Uterus (tissue), 4 donors: ENCODE data around the gene MET. TPM values are rescaled to one million over a fixed set of nuclear protein-coding genes. Genes with fewer than 3 reads are reported as not detected.

Source experiments
- DNase-seq, 2 donors: peaks; one replicate each; pipeline ENCODE4 v3.0.0-alpha.2; 2019 to 2020
- H3K27ac ChIP-seq, 2 donors: fragments of 200-600 bp; sonication (generic); 1 replicate in 1 of 2; 2 replicates in 1 of 2; pipeline ENCODE4 v1.5.1; 2016 to 2018
- H3K27me3 ChIP-seq, 2 donors: fragments of 200-600 bp; sonication (generic); one replicate each; pipeline ENCODE4 v1.5.1; 2018 to 2019; ENCODE audit warnings: control low read depth in 1 of 2
- H3K36me3 ChIP-seq, 2 donors: fragments of 200-600 bp; sonication (generic); one replicate each; pipeline ENCODE4 v1.5.1; 2019; ENCODE audit warnings: control low read depth in 1 of 2
- H3K4me1 ChIP-seq, 2 donors: fragments of 200-600 bp; sonication (generic); one replicate each; pipeline ENCODE4 v1.5.1; 2018 to 2019; ENCODE audit warnings: control low read depth in 1 of 2
- H3K4me3 ChIP-seq, 2 donors: fragments of 200-600 bp; sonication (generic); 1 replicate in 1 of 2; 2 replicates in 1 of 2; pipeline ENCODE4 v1.5.1; 2018 to 2019; ENCODE audit warnings: mild to moderate bottlenecking in 1 of 2
- H3K9me3 ChIP-seq, 2 donors: fragments of 200-600 bp; sonication (generic); one replicate each; pipeline ENCODE4 v1.5.1; 2019; ENCODE audit warnings: control low read depth in 1 of 2
- CTCF ChIP-seq, 4 experiments: fragments of 200-600 bp in 2 of 4; fragments of 450-650 bp in 2 of 4; sonication (generic) in 2 of 4; IDR thresholded peaks; one replicate each; pipeline ENCODE4 v1.5.1; 2016 to 2019; ENCODE audit warnings: antibody characterized with exemption in 4 of 4, mild to moderate bottlenecking in 2 of 4, moderate library complexity in 1 of 4
- POLR2A ChIP-seq, 2 donors: fragments of 450-650 bp; IDR thresholded peaks; one replicate each; pipeline ENCODE4 v1.6.1; 2016; ENCODE audit warnings: antibody characterized with exemption in 2 of 2, mild to moderate bottlenecking in 1 of 2, moderate library complexity in 1 of 2
- intact Hi-C: fragments of 100-400 bp; cut with DNase I; formaldehyde crosslinking; loops from one replicate; pipeline ENCODE4 v1.15.1; 2023; ENCODE audit warnings: low total_unique reads
- total RNA-seq, 4 donors: library from RNA; depleted of rRNA in 3 of 4; stranded (reverse); fragments of >200 nt in 3 of 4; gene quantifications; one replicate each; pipeline versions ENCODE4 v1.1.0 to v1.2.4, GENCODE V29; 2014 to 2023
- donor health status: DM: yes; HTN: yes; CAD: no.

Gene MET
- total RNA-seq, 4 donors from 2014 or later, result 13.8 to 37.2 (median 35.6) TPM

GRCh38 chr7:116692401-116693308, 20.7 kb downstream of the MET start:
- H3K27ac ChIP-seq, result no peak overlapping the region

GRCh38 chr7:116696707-116697106, 24.7 kb downstream of the MET start:
- Histone ChIP-seq H3K27me3 (no peaks in the 10 kb centered on the region), H3K4me3 (no peak overlapping the region), H3K4me1 (no peaks in the 10 kb centered on the region), H3K36me3 (no peaks in the 10 kb centered on the region), H3K9me3 (no peaks in the 10 kb centered on the region), H3K27ac (no peak overlapping the region)
- DNase-seq, result no peak
- intact Hi-C loops, result no loop called here
- TF ChIP-seq POLR2A (IDR thresholded peaks at IDR 0.05) (no peak), CTCF (IDR thresholded peaks at IDR 0.05) (no peak)

More at GRCh38 chr7:116692401-116693308, 20.7 kb downstream of the MET start:
- H3K27me3 ChIP-seq, result no peaks in the 10 kb centered on the region
- no peaks in the 10 kb centered on the region for H3K4me1 ChIP-seq
- intact Hi-C loops, result no loop called here
- no peaks in the 10 kb centered on the region for H3K36me3 ChIP-seq
- H3K9me3 ChIP-seq, result no peaks in the 10 kb centered on the region
- H3K4me3 ChIP-seq, result no peak overlapping the region
- DNase-seq, result no peak
- no peak for TF ChIP-seq POLR2A (IDR thresholded peaks at IDR 0.05)
- no peak for TF ChIP-seq CTCF (IDR thresholded peaks at IDR 0.05)

GRCh38 chr7:116697152-116697551, 25.2 kb downstream of the MET start:
- Histone ChIP-seq H3K4me3 (no peak overlapping the region), H3K27me3 (no peaks in the 10 kb centered on the region), H3K4me1 (no peaks in the 10 kb centered on the region), H3K36me3 (no peaks in the 10 kb centered on the region), H3K9me3 (no peaks in the 10 kb centered on the region), H3K27ac (no peak overlapping the region)
- no peak for DNase-seq
- TF ChIP-seq POLR2A (IDR thresholded peaks at IDR 0.05) (no peak), CTCF (IDR thresholded peaks at IDR 0.05) (no peak)
- intact Hi-C loops, result no loop called here

- Histone ChIP-seq H3K36me3 (no peaks in the 10 kb centered on the region), H3K4me3 (no peak overlapping the region), H3K9me3 (no peaks in the 10 kb centered on the region), H3K27me3 (no peaks in the 10 kb centered on the region), H3K27ac (no peak overlapping the region), H3K4me1 (no peaks in the 10 kb centered on the region)
- TF ChIP-seq POLR2A (IDR thresholded peaks at IDR 0.05), result no peak
- TF ChIP-seq CTCF (IDR thresholded peaks at IDR 0.05), result no peak
- intact Hi-C loops, result no loop called here
- DNase-seq, result no peak
Measured at GRCh38 chr7:116697761-116698160, 25.8 kb downstream of the MET start.

GRCh38 chr7:116698396-116698795, 26.4 kb downstream of the MET start:
- TF ChIP-seq CTCF (IDR thresholded peaks at IDR 0.05), result no peak
- TF ChIP-seq POLR2A (IDR thresholded peaks at IDR 0.05), result no peak
- Histone ChIP-seq H3K36me3 (no peaks in the 10 kb centered on the region), H3K27me3 (no peaks in the 10 kb centered on the region), H3K4me3 (no peak overlapping the region), H3K9me3 (no peaks in the 10 kb centered on the region), H3K27ac (no peak overlapping the region), H3K4me1 (no peaks in the 10 kb centered on the region)
- DNase-seq, result no peak
- intact Hi-C loops, result no loop called here
